Superior temporal gyrus (tissue), 1 donor: ENCODE measurements around the gene MMD.
"Not testable (repeated sequence)": the region's sequence is repeated elsewhere in the genome, so short reads cannot be mapped to it uniquely, and the experiment has no call there.

ENCODE experiments used
- DNase-seq: peaks from one replicate; pipeline ENCODE4 v3.0.0-alpha.2; 2016; ENCODE audit errors: extremely low spot score

Gene MMD

GRCh38 chr17:55421179-55421934 is at the start of gene MMD:
Gene MMD (minus strand): TSS chr17:55421835. CDS start chr17:55421695, 140 bp downstream.
- DNase-seq: no peak

DNA sequence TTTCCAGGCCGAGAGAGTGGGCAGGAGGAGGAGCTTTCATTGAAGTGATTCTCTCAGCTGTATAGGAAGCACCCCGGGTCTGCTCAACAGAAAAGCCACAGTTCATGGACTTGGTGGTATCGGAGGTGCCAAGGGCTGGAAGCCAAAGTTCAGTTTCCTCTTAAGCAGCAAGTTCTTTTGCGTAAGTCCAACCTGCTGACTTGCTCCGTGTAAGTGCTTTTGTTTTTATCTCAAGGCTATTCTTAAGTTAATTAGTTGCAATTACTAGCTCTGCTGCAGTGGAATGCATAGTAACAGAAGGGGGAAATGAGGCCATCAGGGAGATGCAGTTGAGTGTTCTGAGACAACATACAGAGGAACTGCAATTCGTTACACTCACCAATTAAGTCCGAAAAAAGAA is 45.0 kb upstream of the MMD start:
- no peak for DNase-seq

- not testable (repeated sequence) for DNase-seq
Measured at GRCh38 chr17:55465771-55466170, 44.1 kb upstream of the MMD start.

DNA sequence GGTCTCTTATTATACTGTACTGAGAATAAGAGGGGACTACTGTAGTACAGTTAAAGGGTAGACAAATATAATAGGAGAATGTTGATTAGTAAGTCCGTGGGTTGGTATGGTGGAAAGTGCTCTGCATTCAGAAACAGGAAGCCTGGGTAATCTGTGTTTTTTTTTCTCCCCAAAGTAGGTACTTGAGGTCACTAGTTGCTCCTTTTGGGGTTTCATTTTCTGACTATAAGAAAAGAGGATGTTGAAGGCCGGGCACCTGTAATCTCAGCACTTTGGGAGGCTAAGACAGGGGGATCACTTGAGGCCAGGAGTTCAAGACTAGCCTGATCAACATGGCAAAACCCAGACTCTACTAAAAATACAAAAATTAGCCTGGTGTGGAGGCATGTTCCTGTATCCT is 42.0 kb upstream of the MMD start:
- DNase-seq: no peak

GRCh38 chr17:55462711-55463110 is 41.1 kb upstream of the MMD start:
- no peak for DNase-seq

DNA sequence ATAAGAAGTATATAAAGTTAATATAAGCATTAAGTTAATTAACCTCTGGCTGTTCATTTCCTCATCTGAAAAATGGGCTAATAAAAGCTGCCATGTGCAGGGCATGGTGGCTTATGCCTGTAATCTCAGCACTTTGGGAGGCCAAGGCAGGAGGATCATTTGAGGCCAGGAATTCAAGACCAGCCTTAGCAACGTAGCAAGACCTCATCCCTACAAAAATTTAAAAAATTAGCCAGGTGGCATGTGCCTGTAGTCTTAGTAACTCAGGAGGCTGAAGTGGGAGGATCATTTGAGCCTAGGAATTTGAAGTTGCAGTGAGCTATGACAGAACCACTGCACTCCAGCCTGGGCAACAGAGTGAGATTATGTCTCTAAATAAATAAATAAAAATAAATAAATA is 40.6 kb upstream of the MMD start:
- DNase-seq: no peak

GRCh38 chr17:55458978-55459377 is 37.3 kb upstream of the MMD start:
- no peak for DNase-seq

DNA sequence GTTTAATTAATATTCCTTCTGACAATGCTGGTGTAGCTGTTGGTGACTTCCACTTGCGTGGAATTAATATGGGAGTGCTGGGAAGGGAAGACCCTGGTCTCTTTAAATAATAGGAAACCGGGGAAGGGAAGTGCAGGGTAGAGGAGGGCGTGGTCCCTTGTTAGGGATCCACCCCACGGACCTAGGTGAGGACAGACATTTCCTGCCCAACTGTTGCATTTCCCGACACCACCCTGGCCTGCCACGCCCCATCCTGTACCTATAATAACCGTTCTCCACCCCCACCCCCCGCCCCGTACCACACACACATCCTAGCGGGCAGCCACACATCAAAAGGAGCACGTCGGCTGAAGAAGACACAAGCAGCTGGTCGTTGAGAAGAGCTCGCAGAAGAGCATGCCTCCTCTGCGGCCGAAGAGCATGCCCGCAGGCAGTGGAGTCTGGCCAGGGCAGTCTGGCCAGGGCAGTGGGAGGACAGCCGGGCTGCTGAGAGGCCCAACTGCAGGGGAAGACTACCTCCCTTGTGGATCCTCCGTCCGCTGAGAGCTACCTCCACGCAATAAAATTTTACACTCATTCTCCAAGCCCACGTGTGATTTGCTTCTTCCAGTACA is 36.8 kb upstream of the MMD start:
- no peak for DNase-seq

- DNase-seq: no peak
Measured at GRCh38 chr17:55456307-55457240, 34.9 kb upstream of the MMD start.

- DNase-seq: no peak
Measured at GRCh38 chr17:55454906-55455474, 33.4 kb upstream of the MMD start.

- DNase-seq: no peak
Measured at GRCh38 chr17:55453839-55454557, 32.4 kb upstream of the MMD start.

GRCh38 chr17:55452139-55452790 is 30.6 kb upstream of the MMD start:
- DNase-seq: no peak

DNA sequence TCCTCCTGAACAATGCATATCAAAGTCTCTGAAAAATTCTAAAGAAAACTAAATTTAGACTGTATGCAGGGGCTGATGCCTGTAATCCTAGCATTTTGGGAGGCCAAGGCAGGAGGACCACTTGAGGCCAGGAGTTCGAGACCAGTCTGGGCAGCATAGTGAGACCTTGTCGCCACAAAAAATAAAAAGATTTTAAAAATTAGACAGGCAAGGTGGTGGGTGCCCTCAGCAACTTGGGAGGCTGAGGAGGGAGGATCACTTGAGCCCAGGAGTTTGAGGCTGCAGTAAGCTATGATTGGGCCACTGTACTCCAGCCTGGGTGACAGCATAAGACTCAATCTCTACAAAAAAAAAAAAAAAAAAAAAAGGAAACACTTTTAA is 30.1 kb upstream of the MMD start:
- no peak for DNase-seq

GRCh38 chr17:55451203-55451641 is 29.6 kb upstream of the MMD start:
- DNase-seq: no peak

DNA sequence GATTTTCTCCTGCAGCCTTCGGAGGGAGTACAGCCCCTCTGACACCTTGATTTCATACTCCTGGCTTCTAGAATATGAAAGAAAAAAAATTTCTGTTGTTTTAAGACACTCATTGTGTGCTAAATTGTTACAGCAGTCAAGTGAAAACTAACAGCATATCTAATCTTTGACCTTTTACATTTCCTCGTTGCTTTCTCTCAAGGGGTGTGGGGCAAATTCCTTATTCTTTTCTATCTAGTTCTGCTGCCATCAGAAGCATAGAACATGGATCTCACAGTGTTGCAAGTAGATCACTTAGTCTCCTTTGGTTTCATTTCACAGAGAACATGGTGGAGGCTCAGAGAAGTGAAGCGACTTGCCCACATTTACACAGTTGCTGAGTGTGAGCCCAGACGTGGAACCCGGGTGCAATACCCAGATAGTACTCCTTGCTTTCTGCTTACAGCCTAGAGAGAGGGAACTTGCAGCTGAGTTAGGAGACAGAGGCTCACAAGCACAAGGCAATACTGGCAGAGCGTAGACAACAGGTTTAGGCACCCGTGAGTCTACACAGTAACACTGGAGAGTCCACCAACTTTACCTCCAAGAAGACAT is 28.7 kb upstream of the MMD start:
- no peak for DNase-seq

DNA sequence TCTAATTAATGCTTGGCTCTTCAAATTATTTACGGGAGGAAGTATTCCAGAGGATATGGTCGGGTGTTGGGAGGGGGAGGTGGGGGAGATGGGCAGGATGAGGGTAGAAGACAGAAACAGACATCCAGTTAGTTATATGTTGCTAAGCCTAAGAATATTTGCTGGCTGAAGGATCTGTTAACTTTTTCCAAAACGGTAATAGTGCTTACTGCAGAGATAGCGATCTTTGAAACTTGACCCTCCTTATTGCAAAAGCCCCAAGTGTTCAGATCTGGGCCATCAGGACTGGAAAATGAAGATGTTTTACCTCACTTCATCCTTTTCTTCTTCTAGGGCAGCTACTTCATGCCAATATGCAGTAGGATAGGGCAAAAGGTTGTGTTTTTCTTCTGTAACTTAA is 27.0 kb upstream of the MMD start:
- no peak for DNase-seq

DNA sequence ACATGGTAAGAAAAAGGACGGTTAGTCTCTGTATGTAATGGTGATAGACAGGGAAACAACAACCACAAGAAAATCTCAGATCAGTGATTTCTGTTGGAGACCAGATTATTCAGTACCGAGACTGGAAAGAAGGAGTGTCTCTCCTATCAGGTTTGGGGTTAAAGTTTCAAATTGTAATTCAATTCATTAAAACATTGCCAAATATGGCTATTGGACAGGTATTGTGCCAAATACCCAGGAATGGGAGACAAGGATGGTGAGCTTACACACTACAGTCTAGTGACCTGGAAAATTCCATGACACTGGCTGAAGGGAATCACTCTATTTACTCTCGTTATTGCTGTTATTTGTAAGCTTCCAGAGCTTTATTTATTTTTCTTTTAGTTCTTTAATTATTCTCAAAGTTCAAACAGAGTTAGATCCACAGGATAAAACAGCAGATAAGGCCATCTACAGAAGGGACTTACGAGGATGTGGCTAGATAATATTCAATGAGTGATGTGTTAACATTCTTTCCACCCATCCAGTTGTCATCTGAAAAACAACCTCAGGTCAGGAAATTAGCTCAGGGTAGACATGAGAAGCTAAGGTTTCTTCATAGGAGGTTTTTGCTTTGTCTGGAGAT is 25.1 kb upstream of the MMD start:
- DNase-seq: no peak

GRCh38 chr17:55446004-55446403 is 24.4 kb upstream of the MMD start:
- not testable (repeated sequence) for DNase-seq

- no peak for DNase-seq
Measured at GRCh38 chr17:55444471-55445441, 23.1 kb upstream of the MMD start.
